Panc1 (cell line): ENCODE results near the gene LATS2. TPM values are rescaled to one million over a fixed set of nuclear protein-coding genes. Genes with fewer than 3 reads are reported as not detected.

Experiments
- ATAC-seq: fragments of 200-7000 bp; cut with Tn5 transposase; 2 replicates; pipeline ENCODE4 v1.9.1; 2020; ENCODE audit warnings: mild to moderate bottlenecking, moderate library complexity
- BruUV-seq: library from RNA; stranded (reverse); fragments of 400-500 nt; replicated peaks from 2 replicates; lab custom pipeline; 2021; lab: Mats Ljungman, UMichigan
- CTCF ChIA-PET: fragments of 300-600 bp; sonication (Branson Sonifier 250); formaldehyde crosslinking; loops from one replicate; lab custom pipeline; 2022; ENCODE audit warnings: antibody characterized with exemption; lab: Charles Lee
- POLR2A ChIA-PET: fragments of 300-600 bp; sonication (Branson Sonifier 250); formaldehyde crosslinking; loops from one replicate; lab custom pipeline; 2022; ENCODE audit warnings: antibody characterized with exemption; lab: Charles Lee
- DNase-seq: peaks from one replicate; pipeline ENCODE4 v3.0.0-alpha.2; 2010; ENCODE audit warnings: low read depth, low spot score
- H3K27ac ChIP-seq: 2 replicates; pipeline ENCODE4 v1.5.1; 2011; ENCODE audit warnings: mild to moderate bottlenecking, low read length, inconsistent platforms
- H3K27me3 ChIP-seq: fragments of 200-500 bp; sonication (Bioruptor generic); 2 replicates; pipeline ENCODE4 v1.6.0; 2014; ENCODE audit warnings: low read length, inconsistent platforms; ENCODE audit not compliant: control insufficient read depth, insufficient read depth
- H3K36me3 ChIP-seq: fragments of 200-500 bp; sonication (Bioruptor generic); 2 replicates; pipeline ENCODE4 v1.5.1; 2014; ENCODE audit warnings: inconsistent platforms, mild to moderate bottlenecking, low read length, moderate library complexity; ENCODE audit not compliant: control insufficient read depth, insufficient read depth
- H3K4me1 ChIP-seq: 2 replicates; pipeline ENCODE4 v1.5.1; 2011; ENCODE audit warnings: inconsistent platforms, mild to moderate bottlenecking, low read length, moderate library complexity; ENCODE audit not compliant: control insufficient read depth, insufficient read depth
- H3K4me3 ChIP-seq, 2 experiments: 2 replicates each; pipeline ENCODE4 v1.5.1; 2011 to 2012; ENCODE audit warnings: low read depth in 2 of 2, low read length in 2 of 2, mild to moderate bottlenecking in 2 of 2, inconsistent platforms in 1 of 2, moderate library complexity in 1 of 2
- H3K9me3 ChIP-seq: fragments of 200-500 bp; sonication (Bioruptor generic); 2 replicates; pipeline ENCODE4 v1.5.1; 2014; ENCODE audit warnings: low read depth, mild to moderate bottlenecking, inconsistent platforms, low read length, moderate library complexity; ENCODE audit not compliant: control insufficient read depth, insufficient read depth
- CTCF ChIP-seq: fragments of 450-650 bp; IDR thresholded peaks from 2 replicates; pipeline ENCODE4 v1.5.1; 2017; ENCODE audit warnings: mild to moderate bottlenecking
- POLR2AphosphoS5 ChIP-seq: IDR thresholded peaks from 2 replicates; pipeline ENCODE4 v1.6.1; 2012; ENCODE audit warnings: mild to moderate bottlenecking, low read depth, low read length, moderate library complexity
- REST ChIP-seq, 2 experiments: IDR thresholded peaks; 2 replicates each; pipeline ENCODE4 v1.6.1; 2011 to 2012; ENCODE audit warnings: low read depth in 2 of 2, control low read depth in 1 of 2, low read length in 1 of 2, mild to moderate bottlenecking in 1 of 2, moderate library complexity in 1 of 2; ENCODE audit not compliant: insufficient read depth in 1 of 2
- SIN3A ChIP-seq: IDR thresholded peaks from 2 replicates; pipeline ENCODE4 v1.6.1; 2012; ENCODE audit warnings: low read depth, mild to moderate bottlenecking, low read length, moderate library complexity, borderline replicate concordance; ENCODE audit not compliant: insufficient read depth
- TCF7L2 ChIP-seq: IDR thresholded peaks from 2 replicates; pipeline ENCODE4 v1.6.1; 2011; ENCODE audit warnings: mild to moderate bottlenecking, low read depth, low read length, inconsistent platforms
- in situ Hi-C: cut with HindIII; loops from 2 replicates; pipeline ENCODE4 v1.10.0; 2016; ENCODE audit warnings: low sequenced_read_pairs, low pct_unique_long_range_greater_than_20kb
- intact Hi-C: fragments of 100-400 bp; cut with micrococcal nuclease; formaldehyde crosslinking; loops from one replicate; pipeline ENCODE4 v1.10.0; 2022; ENCODE audit not compliant: unreplicated experiment
- total RNA-seq: library from RNA; stranded (reverse); gene quantifications from one replicate; pipeline ENCODE4 v1.2.1, GENCODE V29; 2021; ENCODE audit not compliant: unreplicated experiment

LATS2 gene
- total RNA-seq, 1 experiment from 2014 or later, result 24.5 TPM

GRCh38 chr13:20984879-20985278 lies 76.5 kb downstream of the LATS2 start:
- no peaks in the 10 kb centered on the region for H3K9me3 ChIP-seq
- in situ Hi-C loops (no loop called here), intact Hi-C loops (no loop called here)
- no peak for ATAC-seq
- BruUV-seq, result no TSS peak
- no peaks in the 10 kb centered on the region; the same call in 1 of the 2 replicates for H3K36me3 ChIP-seq
- DNase-seq, result no peak
- no peak overlapping the region for H3K27ac ChIP-seq
- CTCF ChIA-PET, result no interaction called here
- TF ChIP-seq CTCF, result no peak
- no peak for TF ChIP-seq REST (IDR thresholded peaks at IDR 0.05; ENCODE audit: insufficient read depth in 1 of 2, low read depth in 2 of 2, low read length in 1 of 2)
- TF ChIP-seq SIN3A, result no peak
- TF ChIP-seq POLR2AphosphoS5, result no peak
- no peak for TF ChIP-seq TCF7L2
- no peak overlapping the region for H3K4me3 ChIP-seq
- POLR2A ChIA-PET, result no interaction called here
- H3K4me1 ChIP-seq, result no peaks in the 10 kb centered on the region
- no peaks in the 10 kb centered on the region for H3K27me3 ChIP-seq

DNA sequence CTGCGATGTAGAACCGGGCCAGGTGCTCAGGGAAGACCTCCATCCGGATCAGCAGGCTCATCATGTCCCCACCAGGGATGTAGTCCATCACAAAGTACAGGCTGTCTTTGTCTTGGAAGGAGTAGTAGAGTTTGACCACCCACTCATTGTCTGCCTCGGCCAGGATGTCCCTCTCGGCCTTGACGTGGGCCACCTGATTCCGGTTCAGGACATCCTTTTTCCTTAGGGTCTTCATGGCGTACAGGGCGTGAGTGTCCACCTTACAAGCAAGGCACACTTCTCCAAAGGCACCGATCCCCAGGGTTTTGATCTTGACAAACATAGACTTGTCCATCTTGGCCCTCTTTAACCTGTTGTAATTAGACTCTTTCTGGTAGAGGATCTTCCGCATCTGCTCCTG lies 78.0 kb downstream of the LATS2 start:
- no peaks in the 10 kb centered on the region for H3K9me3 ChIP-seq
- H3K4me1 ChIP-seq, result no peaks in the 10 kb centered on the region
- DNase-seq (no peak), ATAC-seq (no peak)
- H3K27me3 ChIP-seq, result no peaks in the 10 kb centered on the region
- no peak for TF ChIP-seq POLR2AphosphoS5
- no peak for TF ChIP-seq TCF7L2
- TF ChIP-seq REST (IDR thresholded peaks at IDR 0.05; ENCODE audit: insufficient read depth in 1 of 2, low read depth in 2 of 2, low read length in 1 of 2), result no peak
- TF ChIP-seq CTCF, result no peak
- TF ChIP-seq SIN3A, result no peak
- ChIA-PET POLR2A (no interaction called here), CTCF (no interaction called here)
- in situ Hi-C loops (no loop called here), intact Hi-C loops (no loop called here)
- no peak overlapping the region for H3K4me3 ChIP-seq
- no peak overlapping the region for H3K27ac ChIP-seq
- no peaks in the 10 kb centered on the region; the same call in 1 of the 2 replicates for H3K36me3 ChIP-seq
- no TSS peak for BruUV-seq
